ENCODE results near the gene SSNA1.
A peak's percentile ranks its signal among the peaks of the same experiment; 100 is the strongest.

The SSNA1 gene

GRCh38 chr9:137227853-137228505 lies 39.5 kb downstream of the SSNA1 start (continued):
- no peak for TF ChIP-seq TSHZ1 (tag by site-specific recombination; IDR thresholded peaks at IDR 0.05; ENCODE audit: borderline replicate concordance)
- TF ChIP-seq SETDB1 (IDR thresholded peaks at IDR 0.05; ENCODE audit: insufficient read length, low read length): no peak
- no peak for TF ChIP-seq ZNF132 (tag by site-specific recombination; IDR thresholded peaks at IDR 0.05; ENCODE audit: borderline replicate concordance)
- no peak for TF ChIP-seq ZFP37 (tag by site-specific recombination; IDR thresholded peaks at IDR 0.05)
- TF ChIP-seq ZNF747 (tag by site-specific recombination; IDR thresholded peaks at IDR 0.05): no peak
- no peak for TF ChIP-seq ZNF292 (tag by site-specific recombination; IDR thresholded peaks at IDR 0.05; ENCODE audit: borderline replicate concordance, low read depth)
- no peak for TF ChIP-seq PRDM1 (tag by site-specific recombination; IDR thresholded peaks at IDR 0.05)
- TF ChIP-seq ZNF449 (tag by site-specific recombination; IDR thresholded peaks at IDR 0.05): no peak
- peak; percentile 64; the same call in 1 of the 2 replicates for TF ChIP-seq ZFHX2 (tag by site-specific recombination; conservative IDR thresholded peaks at IDR 0.05)
- no peak for TF ChIP-seq ZNF837 (tag by site-specific recombination; IDR thresholded peaks at IDR 0.05)
- TF ChIP-seq ZNF704 (tag by site-specific recombination; IDR thresholded peaks at IDR 0.05): no peak
- no peak for TF ChIP-seq HOXC10 (CRISPR knock-in tag; IDR thresholded peaks at IDR 0.05)
- TF ChIP-seq KLF1 (tag by site-specific recombination; IDR thresholded peaks at IDR 0.05): peak; percentile 68
- TF ChIP-seq ZNF585B (tag by site-specific recombination; IDR thresholded peaks at IDR 0.05): no peak

GRCh38 chr9:137228506-137228967 lies 40.1 kb downstream of the SSNA1 start:
- CTCF ChIA-PET: interaction anchor here (0.6 to 6.7 kb wide), 16 partner anchors 8 to 441 kb away, joined by 3 to 69 read pairs (median 6); partner anchors contain the start of genes ABCA2, LRRC26, NPDC1 and SAPCD2
- Histone ChIP-seq H3K4me3 (ENCODE audit: low read depth, low read length) (no peak overlapping the region), H3K9me3 (ENCODE audit: control insufficient read depth, insufficient read depth, low read depth, low read length) (no peaks in the 10 kb centered on the region), H3K27ac (ENCODE audit: extremely low read depth, low read depth, low read length) (no peak overlapping the region), H3K4me1 (ENCODE audit: control insufficient read depth, insufficient read depth, low read length) (no peaks in the 10 kb centered on the region), H3K36me3 (ENCODE audit: control insufficient read depth in 2 of 2, insufficient read depth in 1 of 2, low read length in 2 of 2) (no peaks in the 10 kb centered on the region)
- POLR2A ChIA-PET: interaction anchor here (1.8 to 17.2 kb wide), 4 partner anchors 13 to 182 kb away, joined by 3 to 304 read pairs (median 119); partner anchors contain the start of genes NDOR1, NPDC1, TMEM203 and TPRN
- TF ChIP-seq, protein P1, sequence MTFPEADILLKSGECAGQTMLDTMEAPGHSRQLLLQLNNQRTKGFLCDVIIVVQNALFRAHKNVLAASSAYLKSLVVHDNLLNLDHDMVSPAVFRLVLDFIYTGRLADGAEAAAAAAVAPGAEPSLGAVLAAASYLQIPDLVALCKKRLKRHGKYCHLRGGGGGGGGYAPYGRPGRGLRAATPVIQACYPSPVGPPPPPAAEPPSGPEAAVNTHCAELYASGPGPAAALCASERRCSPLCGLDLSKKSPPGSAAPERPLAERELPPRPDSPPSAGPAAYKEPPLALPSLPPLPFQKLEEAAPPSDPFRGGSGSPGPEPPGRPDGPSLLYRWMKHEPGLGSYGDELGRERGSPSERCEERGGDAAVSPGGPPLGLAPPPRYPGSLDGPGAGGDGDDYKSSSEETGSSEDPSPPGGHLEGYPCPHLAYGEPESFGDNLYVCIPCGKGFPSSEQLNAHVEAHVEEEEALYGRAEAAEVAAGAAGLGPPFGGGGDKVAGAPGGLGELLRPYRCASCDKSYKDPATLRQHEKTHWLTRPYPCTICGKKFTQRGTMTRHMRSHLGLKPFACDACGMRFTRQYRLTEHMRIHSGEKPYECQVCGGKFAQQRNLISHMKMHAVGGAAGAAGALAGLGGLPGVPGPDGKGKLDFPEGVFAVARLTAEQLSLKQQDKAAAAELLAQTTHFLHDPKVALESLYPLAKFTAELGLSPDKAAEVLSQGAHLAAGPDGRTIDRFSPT (tag by site-specific recombination; IDR thresholded peaks at IDR 0.05): 0 out of 2 replicates have a peak, but pooled peaks have one; percentile 10
- TF ChIP-seq BCL11B (tag by site-specific recombination; IDR thresholded peaks at IDR 0.05; ENCODE audit: low read depth) (0 out of 2 replicates have a peak, but pooled peaks have one; percentile 25), GLIS2 (tag by site-specific recombination; IDR thresholded peaks at IDR 0.05) (peak; percentile 53; the same call in 1 of the 2 replicates), ZNF701 (tag by site-specific recombination; IDR thresholded peaks at IDR 0.05) (no peak), ZNF777 (tag by site-specific recombination; IDR thresholded peaks at IDR 0.05; ENCODE audit: borderline replicate concordance) (no peak), ZBTB1 (tag by site-specific recombination; IDR thresholded peaks at IDR 0.05) (no peak)

Data from HEK293 (cell line).